SU-DHL-6 (cell line): ENCODE measurements around the gene ASIC3.

Experiments used
- EZH2phosphoT487 ChIP-seq: fragments of 200-600 bp; sonication (generic), shearing (Covaris generic); conservative IDR thresholded peaks from 2 replicates; pipeline ENCODE4 v1.6.1; 2018; ENCODE audit warnings: mild to moderate bottlenecking, antibody characterized with exemption, low read length, moderate library complexity, mixed read lengths
- TF ChIP-seq, protein P1 (sequence below): fragments of 200-600 bp; sonication (generic); IDR thresholded peaks from one replicate; pipeline ENCODE4 v1.5.1; 2017; ENCODE audit warnings: antibody characterized with exemption, mild to moderate bottlenecking, low read length, moderate library complexity; ENCODE audit not compliant: insufficient read depth, poor library complexity, severe bottlenecking

DNA sequence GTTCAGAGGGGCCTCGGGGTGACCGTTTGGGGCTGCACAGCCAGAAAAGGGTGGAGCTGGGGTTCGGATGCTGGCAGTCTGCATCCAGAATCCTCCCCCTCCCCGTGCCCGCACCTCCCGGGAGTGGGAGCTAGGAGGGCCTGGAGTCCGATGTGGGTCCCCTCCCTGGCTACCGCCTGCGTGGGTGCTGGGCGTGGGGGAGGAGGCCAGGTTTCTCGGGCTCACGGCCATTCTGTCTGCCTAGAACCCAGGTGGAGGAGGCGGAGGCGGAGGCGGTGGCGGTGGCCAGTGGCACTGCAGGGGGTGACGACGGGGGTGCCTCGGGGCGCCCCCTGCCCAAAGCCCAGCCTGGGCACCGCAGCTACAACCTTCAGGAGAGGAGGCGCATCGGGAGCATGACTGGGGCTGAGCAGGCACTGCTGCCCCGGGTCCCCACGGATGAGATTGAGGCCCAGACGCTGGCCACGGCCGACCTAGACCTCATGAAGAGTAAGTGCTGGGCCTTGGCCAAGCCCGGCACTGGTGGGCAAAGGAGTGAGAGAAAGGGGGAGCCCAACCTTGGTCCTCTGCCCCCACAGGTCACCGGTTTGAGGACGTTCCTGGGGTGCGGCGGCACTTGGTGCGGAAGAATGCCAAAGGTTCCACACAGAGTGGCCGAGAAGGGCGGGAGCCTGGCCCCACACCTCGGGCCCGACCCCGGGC lies 18.1 kb downstream of the ASIC3 start:
- TF ChIP-seq, protein P1, sequence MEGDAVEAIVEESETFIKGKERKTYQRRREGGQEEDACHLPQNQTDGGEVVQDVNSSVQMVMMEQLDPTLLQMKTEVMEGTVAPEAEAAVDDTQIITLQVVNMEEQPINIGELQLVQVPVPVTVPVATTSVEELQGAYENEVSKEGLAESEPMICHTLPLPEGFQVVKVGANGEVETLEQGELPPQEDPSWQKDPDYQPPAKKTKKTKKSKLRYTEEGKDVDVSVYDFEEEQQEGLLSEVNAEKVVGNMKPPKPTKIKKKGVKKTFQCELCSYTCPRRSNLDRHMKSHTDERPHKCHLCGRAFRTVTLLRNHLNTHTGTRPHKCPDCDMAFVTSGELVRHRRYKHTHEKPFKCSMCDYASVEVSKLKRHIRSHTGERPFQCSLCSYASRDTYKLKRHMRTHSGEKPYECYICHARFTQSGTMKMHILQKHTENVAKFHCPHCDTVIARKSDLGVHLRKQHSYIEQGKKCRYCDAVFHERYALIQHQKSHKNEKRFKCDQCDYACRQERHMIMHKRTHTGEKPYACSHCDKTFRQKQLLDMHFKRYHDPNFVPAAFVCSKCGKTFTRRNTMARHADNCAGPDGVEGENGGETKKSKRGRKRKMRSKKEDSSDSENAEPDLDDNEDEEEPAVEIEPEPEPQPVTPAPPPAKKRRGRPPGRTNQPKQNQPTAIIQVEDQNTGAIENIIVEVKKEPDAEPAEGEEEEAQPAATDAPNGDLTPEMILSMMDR: no peak
- no peak for TF ChIP-seq EZH2phosphoT487
